OCI-LY1 (cell line): ENCODE results near the gene RADX.

Experiments
- EZH2 ChIP-seq: fragments of 200-600 bp; sonication (generic), shearing (Covaris generic); IDR thresholded peaks from 2 replicates; pipeline ENCODE4 v1.8.0; 2017; ENCODE audit warnings: borderline replicate concordance, mixed run types, mild to moderate bottlenecking, antibody characterized with exemption, low read length, moderate library complexity, mixed read lengths
- TF ChIP-seq, protein P1 (sequence below): fragments of 200-600 bp; sonication (generic), shearing (Covaris generic); IDR thresholded peaks from 2 replicates; pipeline ENCODE4 v1.5.1; 2017; ENCODE audit warnings: mild to moderate bottlenecking, antibody characterized with exemption, low read length, moderate library complexity, mixed read lengths

DNA sequence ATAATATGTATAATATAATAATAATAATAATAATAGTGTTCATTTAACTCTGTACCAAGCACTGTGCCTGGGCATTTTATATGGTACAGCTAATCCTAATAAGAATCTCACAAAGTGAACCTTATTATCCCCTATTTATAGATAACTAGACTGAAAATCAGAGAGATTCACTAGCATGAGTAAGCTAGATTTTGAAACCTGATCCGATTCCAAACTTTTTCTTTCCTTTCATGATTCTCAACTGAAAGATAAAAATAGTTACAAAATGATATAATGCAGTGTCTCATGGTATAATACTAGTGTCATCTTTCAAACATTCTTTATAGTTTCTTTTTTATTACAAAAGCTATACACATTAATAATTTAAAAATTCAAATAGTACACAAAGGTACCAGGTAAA is 58.9 kb downstream of the RADX start:
- TF ChIP-seq, protein P1, sequence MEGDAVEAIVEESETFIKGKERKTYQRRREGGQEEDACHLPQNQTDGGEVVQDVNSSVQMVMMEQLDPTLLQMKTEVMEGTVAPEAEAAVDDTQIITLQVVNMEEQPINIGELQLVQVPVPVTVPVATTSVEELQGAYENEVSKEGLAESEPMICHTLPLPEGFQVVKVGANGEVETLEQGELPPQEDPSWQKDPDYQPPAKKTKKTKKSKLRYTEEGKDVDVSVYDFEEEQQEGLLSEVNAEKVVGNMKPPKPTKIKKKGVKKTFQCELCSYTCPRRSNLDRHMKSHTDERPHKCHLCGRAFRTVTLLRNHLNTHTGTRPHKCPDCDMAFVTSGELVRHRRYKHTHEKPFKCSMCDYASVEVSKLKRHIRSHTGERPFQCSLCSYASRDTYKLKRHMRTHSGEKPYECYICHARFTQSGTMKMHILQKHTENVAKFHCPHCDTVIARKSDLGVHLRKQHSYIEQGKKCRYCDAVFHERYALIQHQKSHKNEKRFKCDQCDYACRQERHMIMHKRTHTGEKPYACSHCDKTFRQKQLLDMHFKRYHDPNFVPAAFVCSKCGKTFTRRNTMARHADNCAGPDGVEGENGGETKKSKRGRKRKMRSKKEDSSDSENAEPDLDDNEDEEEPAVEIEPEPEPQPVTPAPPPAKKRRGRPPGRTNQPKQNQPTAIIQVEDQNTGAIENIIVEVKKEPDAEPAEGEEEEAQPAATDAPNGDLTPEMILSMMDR = no peak
- TF ChIP-seq EZH2 = no peak
